Neural cell (in vitro differentiated cells): ENCODE data around the gene PARVG. TPM values are rescaled to one million over a fixed set of nuclear protein-coding genes. Genes with fewer than 3 reads are reported as not detected.

Experiments
- H2AFZ ChIP-seq: fragments of 200-600, 300-800 bp; sonication (generic), shearing (Covaris generic); 2 replicates; pipeline ENCODE4 v1.6.0; 2014; ENCODE audit warnings: low read depth, mild to moderate bottlenecking, antibody characterized with exemption, low read length, moderate library complexity
- H3F3A ChIP-seq: fragments of 200-600 bp; shearing (Covaris generic); 2 replicates; pipeline ENCODE4 v1.6.1; 2016; ENCODE audit warnings: mild to moderate bottlenecking, moderate library complexity, mixed read lengths, antibody characterized with exemption, low read length; ENCODE audit not compliant: insufficient read depth, poor library complexity, severe bottlenecking
- H3K27ac ChIP-seq: fragments of 200-600, 300-800 bp; sonication (generic), shearing (Covaris generic); 2 replicates; pipeline ENCODE4 v1.5.1; 2014; ENCODE audit warnings: mild to moderate bottlenecking, low read length, moderate library complexity
- H3K27me3 ChIP-seq: fragments of 300-800, 200-600 bp; sonication (generic), shearing (Covaris generic); 2 replicates; pipeline ENCODE4 v1.6.0; 2014; ENCODE audit warnings: mild to moderate bottlenecking, low read depth, low read length, moderate library complexity; ENCODE audit not compliant: insufficient read depth
- H3K36me3 ChIP-seq: fragments of 300-800, 200-600 bp; sonication (generic), shearing (Covaris generic); 2 replicates; pipeline ENCODE4 v1.5.1; 2014; ENCODE audit warnings: mild to moderate bottlenecking, antibody characterized with exemption, low read length, moderate library complexity; ENCODE audit not compliant: insufficient read depth
- H3K4me2 ChIP-seq: fragments of 300-800, 200-600 bp; sonication (generic), shearing (Covaris generic); 2 replicates; pipeline ENCODE4 v1.6.0; 2014; ENCODE audit warnings: mild to moderate bottlenecking, low read length
- H3K4me3 ChIP-seq: fragments of 300-800, 200-600 bp; sonication (generic), shearing (Covaris generic); 2 replicates; pipeline ENCODE4 v1.5.1; 2014; ENCODE audit warnings: mild to moderate bottlenecking, low read length, moderate library complexity
- H3K79me2 ChIP-seq: fragments of 200-600 bp; shearing (Covaris generic); replicated peaks from 2 replicates; pipeline ENCODE4 v1.6.0; 2014; ENCODE audit warnings: mild to moderate bottlenecking, low read length, moderate library complexity; ENCODE audit not compliant: insufficient read depth
- H3K9ac ChIP-seq: fragments of 300-800, 200-600 bp; sonication (generic), shearing (Covaris generic); 2 replicates; pipeline ENCODE4 v1.6.1; 2016; ENCODE audit warnings: mild to moderate bottlenecking, low read length, mixed read lengths
- H3K9me2 ChIP-seq: fragments of 200-600 bp; shearing (Covaris generic); 2 replicates; pipeline ENCODE4 v1.6.1; 2016; ENCODE audit warnings: mild to moderate bottlenecking, low read length, mixed read lengths; ENCODE audit not compliant: insufficient read depth
- H3K9me3 ChIP-seq: fragments of 200-600, 300-800 bp; sonication (generic), shearing (Covaris generic); 2 replicates; pipeline ENCODE4 v1.6.1; 2016; ENCODE audit warnings: mild to moderate bottlenecking, mixed run types, low read length, moderate library complexity, mixed read lengths
- H4K20me1 ChIP-seq: fragments of 200-600 bp; shearing (Covaris generic); 2 replicates; pipeline ENCODE4 v1.6.1; 2016; ENCODE audit warnings: mild to moderate bottlenecking, mixed run types; ENCODE audit not compliant: insufficient read depth
- EP300 ChIP-seq: fragments of 450-650 bp; conservative IDR thresholded peaks from 2 replicates; pipeline ENCODE4 v1.6.1; 2014; ENCODE audit warnings: antibody characterized with exemption, mild to moderate bottlenecking, moderate library complexity; ENCODE audit not compliant: poor library complexity, severe bottlenecking
- EZH2 ChIP-seq: fragments of 200-600, 300-800 bp; shearing (Covaris generic), sonication (generic); IDR thresholded peaks from 2 replicates; pipeline ENCODE4 v1.6.1; 2014; ENCODE audit warnings: antibody characterized with exemption, low read length, borderline replicate concordance, mild to moderate bottlenecking; ENCODE audit not compliant: insufficient read depth, poor library complexity, severe bottlenecking
- MXI1 ChIP-seq: fragments of 450-650 bp; conservative IDR thresholded peaks from 2 replicates; pipeline ENCODE4 v1.6.1; 2014; ENCODE audit warnings: antibody characterized with exemption, mild to moderate bottlenecking; ENCODE audit not compliant: poor library complexity, severe bottlenecking
- POLR2AphosphoS5 ChIP-seq: IDR thresholded peaks from 2 replicates; pipeline ENCODE4 v1.6.1; 2012
- RAD21 ChIP-seq: fragments of 450-650 bp; conservative IDR thresholded peaks from 2 replicates; pipeline ENCODE4 v1.6.1; 2014; ENCODE audit warnings: antibody characterized with exemption, mild to moderate bottlenecking, moderate library complexity
- SMC3 ChIP-seq: fragments of 450-650 bp; conservative IDR thresholded peaks from 2 replicates; pipeline ENCODE4 v1.6.1; 2014; ENCODE audit warnings: antibody characterized with exemption, mild to moderate bottlenecking, moderate library complexity; ENCODE audit not compliant: poor library complexity
- TAF1 ChIP-seq: IDR thresholded peaks from 2 replicates; pipeline ENCODE4 v1.6.1; 2012; ENCODE audit warnings: low read depth
- polyA plus RNA-seq: library from polyadenylated mRNA; depleted of rRNA; stranded (reverse); fragments of >200 nt; gene quantifications from 2 replicates; pipeline ENCODE4 v1.2.3, GENCODE V29; 2014
- TF ChIP-seq, protein P1 (sequence below): fragments of 450-650 bp; IDR thresholded peaks from 2 replicates; pipeline ENCODE4 v1.5.1; 2014; ENCODE audit warnings: antibody characterized with exemption, mild to moderate bottlenecking, moderate library complexity; ENCODE audit not compliant: poor library complexity, severe bottlenecking
- TF ChIP-seq, protein P2 (sequence below): IDR thresholded peaks from 2 replicates; pipeline ENCODE4 v1.6.1; 2012; ENCODE audit warnings: borderline replicate concordance

Gene PARVG
- polyA plus RNA-seq, 1 donor from 2014 or later, result not detected

DNA sequence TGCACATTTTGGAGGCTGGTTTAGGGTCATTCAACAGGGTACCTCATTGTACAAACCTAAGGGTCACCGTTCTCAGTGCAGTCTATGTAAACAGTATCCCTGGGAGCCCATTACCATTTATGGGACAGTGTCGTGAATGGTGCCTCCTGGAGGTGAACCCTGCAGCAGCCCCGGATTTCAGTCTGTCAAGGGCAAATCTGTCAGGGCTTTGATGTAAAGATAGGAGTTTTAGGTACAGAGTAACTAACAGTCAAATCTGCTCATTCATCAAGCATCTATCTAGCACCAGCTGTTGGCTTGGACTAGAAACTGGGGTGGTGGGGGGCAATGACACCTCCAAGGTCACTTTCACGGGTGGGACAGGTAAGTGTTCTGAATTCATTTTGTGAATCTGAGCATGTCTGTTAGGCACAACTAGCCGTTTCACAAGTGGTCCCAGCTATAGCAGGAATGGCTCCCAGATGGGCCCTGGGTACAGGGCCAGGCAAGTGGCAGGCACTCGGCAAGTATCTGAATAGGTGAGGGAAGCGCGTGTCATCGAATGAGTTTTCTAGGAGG lies 63.6 kb downstream of the PARVG start:
- Histone ChIP-seq H3K36me3 (no peaks in the 10 kb centered on the region), H3K4me2 (no peak overlapping the region)
- TF ChIP-seq, protein P1, sequence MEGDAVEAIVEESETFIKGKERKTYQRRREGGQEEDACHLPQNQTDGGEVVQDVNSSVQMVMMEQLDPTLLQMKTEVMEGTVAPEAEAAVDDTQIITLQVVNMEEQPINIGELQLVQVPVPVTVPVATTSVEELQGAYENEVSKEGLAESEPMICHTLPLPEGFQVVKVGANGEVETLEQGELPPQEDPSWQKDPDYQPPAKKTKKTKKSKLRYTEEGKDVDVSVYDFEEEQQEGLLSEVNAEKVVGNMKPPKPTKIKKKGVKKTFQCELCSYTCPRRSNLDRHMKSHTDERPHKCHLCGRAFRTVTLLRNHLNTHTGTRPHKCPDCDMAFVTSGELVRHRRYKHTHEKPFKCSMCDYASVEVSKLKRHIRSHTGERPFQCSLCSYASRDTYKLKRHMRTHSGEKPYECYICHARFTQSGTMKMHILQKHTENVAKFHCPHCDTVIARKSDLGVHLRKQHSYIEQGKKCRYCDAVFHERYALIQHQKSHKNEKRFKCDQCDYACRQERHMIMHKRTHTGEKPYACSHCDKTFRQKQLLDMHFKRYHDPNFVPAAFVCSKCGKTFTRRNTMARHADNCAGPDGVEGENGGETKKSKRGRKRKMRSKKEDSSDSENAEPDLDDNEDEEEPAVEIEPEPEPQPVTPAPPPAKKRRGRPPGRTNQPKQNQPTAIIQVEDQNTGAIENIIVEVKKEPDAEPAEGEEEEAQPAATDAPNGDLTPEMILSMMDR, result no peak
- TF ChIP-seq POLR2AphosphoS5, result no peak
- no peak for TF ChIP-seq MXI1
- TF ChIP-seq EP300, result no peak
- TF ChIP-seq RAD21, result no peak
- TF ChIP-seq, protein P2, sequence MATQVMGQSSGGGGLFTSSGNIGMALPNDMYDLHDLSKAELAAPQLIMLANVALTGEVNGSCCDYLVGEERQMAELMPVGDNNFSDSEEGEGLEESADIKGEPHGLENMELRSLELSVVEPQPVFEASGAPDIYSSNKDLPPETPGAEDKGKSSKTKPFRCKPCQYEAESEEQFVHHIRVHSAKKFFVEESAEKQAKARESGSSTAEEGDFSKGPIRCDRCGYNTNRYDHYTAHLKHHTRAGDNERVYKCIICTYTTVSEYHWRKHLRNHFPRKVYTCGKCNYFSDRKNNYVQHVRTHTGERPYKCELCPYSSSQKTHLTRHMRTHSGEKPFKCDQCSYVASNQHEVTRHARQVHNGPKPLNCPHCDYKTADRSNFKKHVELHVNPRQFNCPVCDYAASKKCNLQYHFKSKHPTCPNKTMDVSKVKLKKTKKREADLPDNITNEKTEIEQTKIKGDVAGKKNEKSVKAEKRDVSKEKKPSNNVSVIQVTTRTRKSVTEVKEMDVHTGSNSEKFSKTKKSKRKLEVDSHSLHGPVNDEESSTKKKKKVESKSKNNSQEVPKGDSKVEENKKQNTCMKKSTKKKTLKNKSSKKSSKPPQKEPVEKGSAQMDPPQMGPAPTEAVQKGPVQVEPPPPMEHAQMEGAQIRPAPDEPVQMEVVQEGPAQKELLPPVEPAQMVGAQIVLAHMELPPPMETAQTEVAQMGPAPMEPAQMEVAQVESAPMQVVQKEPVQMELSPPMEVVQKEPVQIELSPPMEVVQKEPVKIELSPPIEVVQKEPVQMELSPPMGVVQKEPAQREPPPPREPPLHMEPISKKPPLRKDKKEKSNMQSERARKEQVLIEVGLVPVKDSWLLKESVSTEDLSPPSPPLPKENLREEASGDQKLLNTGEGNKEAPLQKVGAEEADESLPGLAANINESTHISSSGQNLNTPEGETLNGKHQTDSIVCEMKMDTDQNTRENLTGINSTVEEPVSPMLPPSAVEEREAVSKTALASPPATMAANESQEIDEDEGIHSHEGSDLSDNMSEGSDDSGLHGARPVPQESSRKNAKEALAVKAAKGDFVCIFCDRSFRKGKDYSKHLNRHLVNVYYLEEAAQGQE, result no peak
- TF ChIP-seq EZH2, result no peak
- no peak for TF ChIP-seq SMC3
- no peak for TF ChIP-seq TAF1

DNA sequence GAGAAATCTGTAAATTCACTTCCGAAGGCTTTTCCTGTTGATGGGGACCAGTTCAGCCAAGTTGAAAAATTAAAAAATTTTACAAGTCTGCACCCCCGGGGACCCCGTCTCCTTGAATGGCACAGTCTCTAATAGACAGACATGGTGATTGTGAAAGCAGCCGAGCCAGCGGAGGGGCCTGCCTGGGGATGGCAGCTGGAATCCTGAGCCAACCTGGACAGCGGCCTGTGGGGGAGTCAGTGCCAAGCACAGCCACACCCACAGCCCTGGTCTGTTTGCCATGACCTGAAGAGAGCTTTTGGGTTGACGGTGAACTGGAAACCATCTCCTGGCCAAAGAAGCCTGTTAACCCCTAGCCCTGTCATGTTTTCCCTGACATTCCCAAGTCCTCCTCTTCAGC lies 64.7 kb downstream of the PARVG start:
- H3K27me3 ChIP-seq, result no peaks in the 10 kb centered on the region
- H3K9ac ChIP-seq, result no peak overlapping the region
- no peaks in the 10 kb centered on the region for H4K20me1 ChIP-seq
- H3K27ac ChIP-seq, result no peak overlapping the region
- no peaks in the 10 kb centered on the region for H3F3A ChIP-seq
- no peaks in the 10 kb centered on the region for H3K9me2 ChIP-seq
- no peak overlapping the region for H3K4me2 ChIP-seq
- H3K79me2 ChIP-seq, result no peaks in the 10 kb centered on the region
- peaks cover 1% of the 10 kb centered on the region for H3K9me3 ChIP-seq
- no peak for TF ChIP-seq RAD21
- TF ChIP-seq, protein P1, result no peak
- TF ChIP-seq, protein P2, result no peak
- no peak for TF ChIP-seq EZH2
- TF ChIP-seq TAF1, result no peak
- TF ChIP-seq MXI1, result no peak
- no peak for TF ChIP-seq EP300
- TF ChIP-seq POLR2AphosphoS5, result no peak
- TF ChIP-seq SMC3, result no peak
- H2AFZ ChIP-seq, result no peak overlapping the region
- H3K36me3 ChIP-seq, result no peaks in the 10 kb centered on the region
- H3K4me3 ChIP-seq, result no peak overlapping the region

More for the DNA sequence above, 63.6 kb downstream of the PARVG start:
- Histone ChIP-seq H3K9me3 (no peaks in the 10 kb centered on the region), H2AFZ (no peak overlapping the region), H3K4me3 (no peak overlapping the region), H3F3A (no peaks in the 10 kb centered on the region), H3K79me2 (no peaks in the 10 kb centered on the region), H3K9ac (no peak overlapping the region), H3K9me2 (no peaks in the 10 kb centered on the region), H3K27ac (no peak overlapping the region), H4K20me1 (no peaks in the 10 kb centered on the region), H3K27me3 (no peaks in the 10 kb centered on the region)
